Heart left ventricle (tissue), 13 donors: ENCODE results near the gene HBE1.

Experiments used
- CTCF ChIP-seq, 12 donors: fragments of 200-600 bp; sonication (generic) in 4 of 12; IDR thresholded peaks; one replicate each; pipeline versions ENCODE4 v1.5.0 to v1.8.0; 2018 to 2022; ENCODE audit warnings: antibody characterized with exemption in 12 of 12, mild to moderate bottlenecking in 5 of 12
- POLR2A ChIP-seq, 2 donors: fragments of 450-650 bp; IDR thresholded peaks; one replicate each; pipeline ENCODE4 v1.6.1; 2017; ENCODE audit warnings: antibody characterized with exemption in 2 of 2, mild to moderate bottlenecking in 2 of 2, moderate library complexity in 2 of 2
- donor health status: ischemic (EF 13 %, LVEDD 7.1; RV severe dilation, severe dysfunction).
- donor health status: DM: no; HTN: yes; CAD: no.
- donor health status: DM: no; HTN: no; CAD: no.
- donor health status: ischemic (EF 25% LVEDD 6.9; RV normal size, moderate dysfunction).
- donor health status: ischemic (EF 25% LVEDD 5.7; RV mildly dilated, moderate dysfunction).
- donor health status: ischemic (EF 35%, LVEDD 5.7; RV mildly dilated, moderate dysfunction).
- donor health status: nonischemic (EF 11% LVEDD 7.7; RV severe dilation, severe dysfunction).
- donor health status: DM: yes; HTN: yes; CAD: no.
- donor health status: PGD.
- donor health status: ischemic (EF 29% LVEDD 5.4; RV normal size, mild dysfunction).
- donor health status: nonischemic (EF 23%, LVEDD 6.1; RV moderate dilation, normal function).

- TF ChIP-seq CTCF (IDR thresholded peaks at IDR 0.05) (no peak), POLR2A (IDR thresholded peaks at IDR 0.05) (no peak)
Measured at GRCh38 chr11:5228124-5228523, 41.6 kb downstream of the HBE1 start.
